Measurements from ENCODE around the gene MRPL21.
A peak's percentile ranks its signal among the peaks of the same experiment; 100 is the strongest.
"Not testable (repeated sequence)": the region's sequence is repeated elsewhere in the genome, so short reads cannot be mapped to it uniquely, and the experiment has no call there.

Gene MRPL21

DNA sequence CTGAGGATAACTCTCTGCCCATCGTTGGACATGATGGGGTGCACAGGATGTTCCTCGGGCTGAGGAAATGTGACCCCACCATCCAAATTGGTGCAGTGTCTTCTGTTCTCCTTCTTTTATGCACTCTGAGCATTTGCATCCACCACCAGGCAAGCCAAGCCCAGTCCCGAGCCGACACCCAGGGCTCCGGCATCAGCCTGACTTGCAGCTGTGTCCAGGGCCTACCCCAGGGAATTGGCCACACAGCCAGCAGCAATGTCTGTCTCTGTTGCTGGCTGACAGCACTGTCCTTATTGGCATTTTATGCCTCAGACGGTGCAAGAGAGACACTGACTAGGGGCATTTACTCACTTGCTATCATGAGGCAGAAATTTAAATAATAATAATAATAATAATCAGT, 36.6 kb downstream of the MRPL21 start:
- no peak for DNase-seq (ENCODE audit: low read depth in 2 of 2)

DNA sequence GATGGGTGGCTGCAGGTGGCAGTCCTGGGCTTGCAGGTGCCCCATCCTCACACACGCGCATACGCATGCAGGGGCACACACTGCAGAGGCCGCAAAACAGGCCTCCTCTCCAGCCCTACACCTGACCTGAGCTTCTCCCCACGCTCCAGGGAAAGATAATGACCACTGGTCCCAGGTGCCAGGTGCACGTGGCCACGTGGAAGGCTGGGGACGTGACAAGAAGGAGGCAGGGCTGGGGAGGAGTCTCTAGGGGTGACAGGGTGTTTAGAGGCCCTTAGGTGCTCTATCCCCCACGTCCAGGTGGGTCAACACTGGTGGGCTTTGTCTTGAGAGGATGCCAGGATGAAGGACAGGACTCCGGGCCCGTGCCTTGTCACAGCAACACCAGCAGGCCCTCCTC, 38.4 kb downstream of the MRPL21 start:
- DNase-seq (ENCODE audit: low read depth in 2 of 2): no peak

DNA sequence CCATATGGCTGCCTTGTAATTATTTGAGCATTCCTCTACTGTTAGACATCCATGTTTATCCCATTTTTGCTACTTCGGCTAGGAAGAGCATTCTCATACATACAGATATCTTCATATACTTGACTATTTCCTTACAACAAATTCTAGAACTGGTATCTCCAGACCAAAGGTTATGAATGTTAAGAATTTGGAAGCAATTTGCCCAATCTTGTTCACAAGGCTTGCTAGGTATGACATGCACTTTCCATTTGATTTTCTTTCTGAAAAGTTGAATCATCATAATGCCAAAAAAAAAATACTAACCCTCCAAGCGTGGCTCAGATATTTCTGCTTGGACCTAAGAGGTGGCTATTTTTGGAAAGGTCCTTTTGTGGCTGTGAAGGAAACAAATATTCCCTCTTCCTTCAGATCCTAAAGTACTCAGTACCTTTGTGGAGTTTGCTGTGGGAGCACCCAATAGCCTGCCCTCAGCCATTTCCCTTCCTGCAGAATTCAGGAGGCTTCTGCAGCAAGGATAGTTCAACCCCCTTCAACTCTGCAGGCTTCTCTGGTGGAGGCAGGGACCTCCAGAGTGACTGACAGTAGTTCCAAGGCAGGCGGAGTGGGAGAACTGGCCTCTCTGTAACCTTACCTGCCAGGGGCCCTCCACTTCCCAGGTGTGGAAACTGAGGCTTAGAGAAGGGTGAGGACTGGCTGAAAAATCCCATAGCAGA, 39.9 kb downstream of the MRPL21 start:
- DNase-seq (ENCODE audit: low read depth in 2 of 2): no peak

DNA sequence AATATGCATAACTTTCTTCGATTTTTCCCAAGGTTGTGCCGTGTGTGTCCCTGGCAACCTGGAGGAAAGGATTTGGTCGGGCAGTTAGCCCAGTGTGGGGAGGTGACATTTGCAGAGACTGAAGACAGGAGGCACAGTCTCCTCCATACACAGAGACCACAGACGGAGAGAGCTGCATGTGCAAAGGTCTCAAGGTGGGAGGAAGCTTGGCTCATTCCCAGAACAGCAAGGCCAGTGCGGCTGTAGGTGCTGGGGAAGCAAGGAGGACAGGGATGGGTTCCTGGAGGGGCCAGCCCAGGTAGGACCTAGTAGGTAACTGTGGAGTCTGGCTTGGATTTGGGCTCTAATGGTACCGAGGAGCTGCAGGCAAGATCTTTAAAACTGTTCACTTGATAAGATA, 41.2 kb downstream of the MRPL21 start:
- no peak for DNase-seq (ENCODE audit: low read depth in 2 of 2)

DNA sequence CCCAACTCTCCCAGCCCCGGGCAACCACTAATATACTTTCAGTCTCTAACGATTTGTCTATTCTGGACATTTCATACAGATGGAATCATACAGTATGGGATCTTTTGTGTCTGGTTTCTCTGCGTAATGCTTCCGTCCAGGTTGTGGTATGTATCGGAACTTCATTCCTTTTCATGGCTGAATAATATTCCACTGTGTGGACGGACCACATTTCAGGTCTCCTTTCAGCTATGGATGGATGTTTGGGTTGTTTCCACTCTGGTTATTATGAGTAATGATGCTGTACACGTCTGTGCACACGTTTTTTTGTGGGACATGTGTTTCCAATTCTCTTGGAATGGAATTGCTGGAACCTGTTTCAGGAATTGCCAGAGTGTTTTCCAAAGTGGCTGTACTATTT, 44.5 kb downstream of the MRPL21 start:
- DNase-seq (ENCODE audit: low read depth in 2 of 2): no peak

DNA sequence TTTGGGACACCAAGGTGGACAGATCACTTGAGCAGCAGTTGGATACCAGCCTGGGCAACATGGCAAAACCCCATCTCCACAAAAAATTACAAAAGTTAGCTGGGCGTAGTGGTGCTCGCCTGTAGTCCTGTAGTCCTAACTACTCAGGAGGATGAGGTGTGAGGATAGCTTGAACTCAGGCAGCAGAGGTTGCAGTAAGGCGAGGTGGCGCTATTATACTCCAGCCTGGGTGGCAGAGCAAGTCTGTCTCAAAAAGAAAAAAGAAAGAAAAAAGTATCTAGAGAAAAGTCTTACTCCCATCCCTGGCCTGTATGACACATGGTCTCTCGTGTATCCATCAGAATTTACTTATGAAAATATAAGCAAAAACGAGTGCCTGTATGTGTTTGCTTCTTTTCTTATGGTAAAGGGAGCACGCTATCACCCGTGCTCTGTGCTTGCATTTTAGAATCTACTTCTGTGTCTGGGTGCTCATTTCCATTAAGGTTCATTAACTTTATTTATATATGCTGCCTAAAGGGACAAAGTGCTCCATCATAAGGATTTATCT, 46.5 kb downstream of the MRPL21 start:
- DNase-seq (ENCODE audit: low read depth in 2 of 2): no peak

DNA sequence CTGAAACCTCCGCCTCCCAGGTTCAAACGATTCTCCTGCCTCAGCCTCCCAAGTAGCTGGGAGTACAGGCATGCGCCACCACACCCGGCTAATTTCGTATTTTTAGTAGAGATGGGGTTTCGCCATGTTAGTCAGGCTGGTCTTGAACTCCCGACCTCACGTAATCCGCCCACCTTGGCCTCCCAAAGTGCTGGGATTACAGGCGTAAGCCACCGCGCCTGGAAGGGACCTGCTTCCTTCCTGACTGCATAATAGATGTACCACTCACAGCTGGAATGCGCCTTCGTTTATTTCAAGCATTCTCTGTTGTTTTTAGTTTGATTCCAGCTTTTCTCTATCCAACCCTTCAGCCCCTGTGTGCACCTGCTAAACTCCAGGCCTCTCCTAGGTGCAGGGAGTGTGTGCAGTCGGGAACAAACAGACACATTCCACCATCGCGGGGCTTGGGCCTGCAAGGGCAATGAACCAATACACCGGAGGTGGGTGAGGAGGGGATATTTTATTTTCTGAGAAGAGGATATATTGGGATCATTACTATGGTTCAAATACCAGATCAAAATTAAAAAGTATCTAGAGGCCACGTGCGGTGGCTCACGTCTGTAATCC, 47.1 kb downstream of the MRPL21 start:
- DNase-seq (ENCODE audit: low read depth in 2 of 2): not testable (repeated sequence)

DNA sequence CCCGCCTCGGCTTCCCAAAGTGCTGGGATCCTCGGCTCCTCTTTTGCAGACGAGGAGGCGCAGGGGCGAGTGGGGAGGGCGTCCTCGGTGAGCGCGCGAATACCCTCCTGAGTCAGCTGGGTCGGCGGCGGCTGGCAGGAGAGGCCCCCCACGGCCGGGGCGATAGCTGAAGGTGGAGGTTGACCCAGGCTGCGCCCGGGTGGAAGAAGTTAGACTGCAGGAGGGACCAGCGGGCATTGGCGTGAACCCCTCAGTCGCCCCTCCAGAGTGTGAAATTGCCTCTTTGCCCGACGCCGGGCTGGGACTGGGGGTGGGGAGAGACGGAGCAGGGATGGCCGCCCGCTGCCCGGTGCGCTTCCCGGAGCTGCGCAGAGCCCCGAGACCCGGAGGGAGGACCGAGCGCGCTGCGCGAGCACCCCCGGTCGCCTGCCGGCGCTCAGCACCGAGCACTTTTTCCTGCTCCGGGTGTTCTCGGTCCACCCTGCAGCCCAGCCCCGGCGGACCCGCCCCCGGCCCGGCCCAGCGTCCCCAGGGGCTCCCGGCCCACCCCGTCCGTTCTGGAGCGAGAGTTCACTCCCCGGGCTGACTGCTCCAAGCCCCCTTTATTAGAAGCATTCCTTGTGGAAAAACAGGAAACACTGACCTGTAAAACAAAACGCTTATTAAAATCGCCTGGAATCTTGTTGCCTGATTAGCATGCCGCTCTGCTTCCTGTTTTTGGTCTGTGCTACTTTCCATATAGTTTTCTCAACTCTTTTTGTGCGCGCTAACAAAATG, 48.2 kb downstream of the MRPL21 start:
- no peak for DNase-seq (ENCODE audit: low read depth in 2 of 2)

DNA sequence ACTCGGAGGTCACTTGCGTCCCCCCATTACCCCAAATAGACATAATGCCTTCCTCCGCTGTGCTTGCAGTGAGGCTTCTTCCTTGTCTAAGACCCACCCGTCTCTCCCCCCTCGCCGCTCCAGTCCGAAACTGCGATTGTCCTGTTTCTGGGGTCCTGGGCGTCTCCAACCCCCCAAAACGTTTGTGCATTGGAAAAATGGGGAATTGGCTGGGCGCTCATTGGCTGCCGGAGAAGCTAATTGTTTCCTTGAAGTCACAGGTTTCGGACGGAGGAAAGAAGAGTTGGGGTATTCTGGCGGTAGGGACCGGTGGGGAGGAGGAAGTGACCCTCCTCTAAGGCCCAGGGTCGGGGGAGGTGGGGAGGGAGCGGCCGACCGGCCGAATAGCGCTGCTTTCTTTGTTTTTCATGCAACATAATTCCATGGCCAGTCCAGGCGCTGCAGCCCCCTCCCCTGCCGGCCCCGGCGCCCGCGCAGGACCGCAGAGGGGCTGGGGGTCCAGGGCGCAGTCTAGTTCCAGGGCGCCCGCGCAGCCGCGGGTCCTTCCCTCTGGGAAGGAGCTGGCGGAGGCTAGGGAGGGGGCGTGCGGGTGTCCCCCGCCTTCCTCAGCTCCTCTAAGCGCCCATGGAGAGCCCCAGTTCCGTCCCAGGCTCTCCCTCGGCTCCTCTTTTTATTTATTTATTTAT, 49.2 kb downstream of the MRPL21 start:
- no peak for DNase-seq (ENCODE audit: low read depth in 2 of 2)

DNA sequence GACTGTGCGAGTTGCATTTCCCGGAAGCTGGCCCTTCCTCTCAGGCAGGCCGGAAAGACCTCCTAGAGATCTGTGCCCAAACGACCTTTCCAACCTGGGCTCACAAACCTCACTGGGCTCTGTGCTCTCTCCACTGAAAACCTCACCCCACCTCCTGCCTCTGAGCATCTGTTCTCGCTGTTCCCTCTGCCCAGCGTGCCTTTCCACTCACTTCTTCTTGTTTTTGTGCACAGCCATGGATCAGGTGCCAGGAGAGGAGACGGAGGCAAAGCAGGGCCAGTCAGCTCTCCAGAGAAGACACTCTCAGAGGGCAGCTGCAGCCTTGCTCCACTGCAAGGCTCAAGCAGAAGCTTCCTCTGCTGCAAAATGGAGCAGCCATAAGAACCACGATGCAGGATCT, 51.0 kb downstream of the MRPL21 start:
- no peak for DNase-seq (ENCODE audit: low read depth in 2 of 2)

DNA sequence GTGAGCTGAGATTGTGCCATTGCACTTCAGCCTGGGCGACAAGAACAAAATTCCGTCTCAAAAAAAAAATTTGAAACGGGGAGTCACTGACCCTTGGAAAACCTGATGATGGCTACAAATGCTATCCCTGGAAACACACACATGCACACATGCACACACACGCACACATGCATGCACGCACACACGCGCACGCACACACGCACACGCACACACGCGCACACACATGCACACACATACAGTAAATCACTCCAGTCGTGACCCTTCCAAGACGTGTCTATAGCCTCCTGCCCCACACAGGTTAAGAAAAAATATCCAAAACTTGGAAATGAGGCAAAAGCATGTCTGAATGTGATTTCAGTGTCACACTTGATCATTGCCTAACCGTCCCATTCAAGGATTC, 55.2 kb downstream of the MRPL21 start:
- no peak for DNase-seq (ENCODE audit: low read depth in 2 of 2)

DNA sequence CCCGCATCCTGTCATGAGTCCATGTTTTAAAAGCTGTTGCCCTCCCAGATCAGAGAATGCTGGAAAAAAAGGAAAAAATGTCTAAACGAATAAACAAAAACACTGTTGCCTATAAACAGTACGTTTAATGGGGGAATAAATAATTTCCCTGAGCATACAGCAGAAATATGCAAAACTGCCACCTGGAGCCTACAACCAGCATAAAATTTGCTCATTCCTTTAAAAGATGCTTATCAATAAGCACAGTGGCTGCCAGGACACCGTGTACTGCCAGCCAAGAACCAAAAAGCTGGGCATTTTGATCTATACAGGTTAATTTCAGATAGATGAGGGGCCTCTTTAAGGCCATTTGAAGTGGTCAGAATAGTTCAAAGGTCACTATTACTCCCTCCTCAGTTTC, 56.2 kb downstream of the MRPL21 start:
- no peak for DNase-seq (ENCODE audit: low read depth in 2 of 2)

DNA sequence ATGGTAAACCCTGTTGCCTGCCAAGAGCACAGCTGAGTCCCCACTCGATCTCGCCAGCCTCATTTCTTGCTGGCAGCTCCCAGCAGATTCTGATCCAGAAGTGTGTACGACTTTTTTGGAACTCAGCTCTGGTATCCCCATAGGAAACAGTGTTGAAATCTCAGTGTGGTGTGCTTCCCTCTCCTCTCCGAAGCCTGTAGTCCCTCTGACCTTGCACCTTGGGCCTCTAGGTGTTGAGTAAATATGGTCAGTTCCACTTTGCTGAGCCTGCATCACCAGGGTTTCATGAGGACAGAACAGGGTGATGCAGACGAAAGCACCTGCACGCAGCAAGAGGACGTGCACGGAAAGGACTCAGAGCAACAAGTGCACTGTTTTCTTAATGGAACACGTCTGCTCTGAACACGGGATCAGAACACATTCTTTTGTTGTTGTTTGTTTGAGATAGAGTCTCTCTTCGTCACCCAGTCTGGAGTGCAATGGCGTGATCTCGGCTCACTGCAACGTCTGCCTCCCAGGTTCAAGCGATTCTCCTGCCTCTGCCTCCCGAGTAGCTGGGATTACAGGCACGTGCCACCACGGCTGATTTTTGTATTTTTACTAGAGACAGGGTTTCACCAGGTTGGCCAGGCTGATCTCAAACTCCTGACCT, 58.2 kb downstream of the MRPL21 start:
- DNase-seq (ENCODE audit: low read depth in 2 of 2): no peak

DNA sequence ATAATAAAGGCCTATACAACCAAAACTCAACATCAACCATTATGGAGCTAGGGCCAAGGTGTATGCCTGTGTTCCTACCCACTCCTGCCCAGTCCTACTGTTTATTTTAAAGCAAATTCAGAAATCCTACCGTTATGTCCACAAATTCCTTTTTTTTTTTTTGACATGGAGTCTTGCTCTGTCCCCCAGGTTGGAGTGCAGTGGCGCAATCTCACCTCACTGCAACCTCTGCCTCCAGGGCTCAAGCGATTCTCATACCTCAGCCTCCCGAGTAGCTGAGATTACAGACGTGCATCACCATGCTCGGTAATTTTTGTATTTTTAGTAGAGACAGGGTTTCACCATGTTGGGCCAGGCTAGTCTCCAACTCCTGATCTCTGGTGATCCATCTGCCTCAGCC, 58.8 kb downstream of the MRPL21 start:
- DNase-seq (ENCODE audit: low read depth in 2 of 2): no peak

DNA sequence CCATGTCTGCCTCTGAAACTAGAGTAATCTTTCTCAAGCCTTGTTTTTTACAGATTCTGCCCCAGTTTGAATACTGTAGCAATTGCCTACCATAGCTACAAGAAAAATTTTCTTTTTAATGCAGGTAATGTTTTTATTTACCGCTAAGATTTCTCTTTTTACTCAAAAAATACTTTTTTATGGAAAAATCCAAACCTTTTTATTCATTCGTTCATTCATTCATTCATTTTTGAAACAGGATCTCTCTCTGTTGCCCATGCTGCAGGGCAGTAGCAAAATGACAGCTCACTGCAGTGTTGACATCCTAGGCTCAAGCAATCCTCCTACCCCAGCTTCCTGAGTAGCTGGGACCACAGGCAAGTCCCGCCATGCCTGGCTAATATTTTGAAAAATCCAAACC, 59.3 kb downstream of the MRPL21 start:
- DNase-seq (ENCODE audit: low read depth in 2 of 2): no peak

DNA sequence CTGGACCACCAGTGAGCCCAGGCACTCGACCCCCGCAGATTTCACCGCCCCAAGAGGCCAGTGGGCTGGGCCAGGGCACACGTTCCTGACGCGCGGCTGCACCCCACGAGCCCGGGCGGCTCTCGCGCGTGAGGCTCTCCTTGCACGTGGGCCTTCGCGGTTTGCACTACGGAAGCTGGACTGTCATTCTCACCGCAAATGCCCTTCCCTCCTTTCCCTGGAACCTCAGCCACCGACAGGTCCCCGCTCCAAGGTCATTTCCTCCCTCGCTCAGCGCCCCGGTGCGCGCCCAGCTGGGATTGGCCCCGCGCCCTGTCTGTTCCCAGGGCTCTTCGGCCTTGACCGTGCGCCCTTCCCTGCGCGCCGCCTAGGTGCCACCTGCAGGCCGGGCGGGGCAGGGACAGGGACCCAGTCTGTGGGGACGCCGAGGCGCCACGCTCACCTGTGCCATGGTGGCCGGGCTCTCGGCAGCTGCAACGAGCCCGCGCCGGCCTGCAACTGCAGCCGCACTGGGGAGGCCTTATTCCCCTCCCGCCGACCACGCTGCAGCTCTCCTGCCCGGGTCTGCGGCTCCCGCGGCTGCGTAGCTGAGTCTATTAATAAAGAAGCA, 59.8 kb downstream of the MRPL21 start:
- no peak for DNase-seq (ENCODE audit: low read depth in 2 of 2)

DNA sequence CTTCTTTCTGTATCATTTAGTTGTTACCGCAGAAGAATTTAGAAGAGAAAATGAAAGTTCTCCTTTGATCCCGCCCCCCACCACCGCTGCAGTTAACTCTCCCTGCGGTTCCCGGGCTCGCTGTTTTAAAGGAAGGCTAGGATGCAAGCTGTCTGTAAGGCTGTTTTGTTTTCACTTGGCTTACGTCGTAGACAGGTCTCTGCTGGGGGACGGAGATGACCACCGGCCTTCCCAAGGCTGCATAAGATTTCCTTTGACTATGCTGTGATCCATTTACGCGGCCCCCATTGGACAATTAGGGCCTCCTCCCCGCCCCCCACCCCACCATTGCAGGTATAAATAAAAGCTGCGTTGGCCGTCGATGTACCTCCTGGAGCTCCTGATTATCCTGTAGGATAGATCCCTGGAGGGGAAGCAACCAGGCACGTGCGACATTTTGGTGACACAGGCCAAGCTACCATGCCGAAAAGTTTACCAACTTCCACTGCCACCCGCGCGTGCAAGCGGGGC, 60.5 kb downstream of the MRPL21 start:
- DNase-seq (ENCODE audit: low read depth in 2 of 2): no peak

DNA sequence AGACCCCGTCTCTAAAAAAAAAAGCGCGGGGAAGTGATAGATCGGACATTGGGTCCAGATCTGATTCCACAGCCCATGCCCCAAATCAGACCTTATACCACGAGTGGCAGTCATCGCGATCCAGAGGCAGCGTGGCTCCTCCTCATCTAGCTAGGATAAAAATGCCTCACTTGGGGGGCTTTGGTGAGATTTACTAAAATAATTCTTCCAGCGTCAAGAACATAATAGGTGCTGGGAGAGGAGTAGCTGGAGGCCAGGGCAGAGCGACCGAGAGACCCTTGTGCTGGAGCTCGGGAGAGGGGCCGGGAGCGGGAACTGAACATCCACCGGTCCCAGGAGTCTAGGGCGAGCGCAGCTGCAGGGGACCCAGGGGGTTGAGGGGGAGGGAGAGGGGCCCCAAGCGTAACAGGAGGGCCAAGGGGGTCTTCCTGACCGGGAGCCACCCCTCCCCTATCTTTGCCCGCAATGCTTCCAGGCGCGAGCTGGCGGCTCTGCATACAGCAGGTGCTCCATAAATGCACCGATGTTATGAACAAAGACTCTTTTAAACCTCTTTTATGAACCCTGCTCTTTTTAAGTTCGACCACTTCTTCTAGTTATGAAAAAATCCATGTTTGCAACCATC, 61.1 kb downstream of the MRPL21 start:
- no peak for DNase-seq (ENCODE audit: low read depth in 2 of 2)

DNA sequence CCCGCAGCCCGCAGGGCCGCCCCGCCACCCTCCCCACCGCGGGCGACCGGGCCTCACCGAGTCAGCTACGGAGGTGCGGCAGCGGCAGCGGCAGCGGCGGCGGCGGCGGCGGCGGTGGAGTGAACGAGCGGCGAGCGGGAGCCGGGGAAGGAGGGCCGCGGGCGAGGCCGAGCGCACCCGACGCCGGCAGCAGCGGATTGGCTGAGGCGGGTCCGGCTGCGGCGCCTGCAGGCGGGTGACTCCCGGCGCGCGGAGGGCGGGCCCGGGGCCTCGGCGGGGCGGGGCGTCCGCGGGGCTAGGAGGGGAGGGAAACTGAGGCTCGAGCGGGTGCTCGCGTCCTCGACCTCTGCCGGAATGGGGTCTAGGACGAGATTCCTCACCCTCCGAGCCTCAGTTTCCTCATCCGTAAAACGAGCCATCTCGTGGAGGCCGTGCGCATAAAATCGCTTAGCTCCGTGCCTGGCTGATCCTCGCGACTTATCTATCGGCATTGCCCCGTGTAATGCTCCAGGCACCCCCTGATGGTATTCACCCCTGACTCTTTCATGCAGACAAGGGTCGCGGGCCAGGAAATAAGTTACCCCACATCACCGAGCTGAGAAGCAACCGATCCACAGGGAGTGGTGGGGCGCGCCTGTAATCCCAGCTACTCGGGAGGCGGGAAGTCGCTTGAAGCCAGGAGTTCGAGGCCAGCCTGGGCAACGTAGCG, 61.8 kb downstream of the MRPL21 start, which contains the start of gene CPT1A:
TSS of gene CPT1A (minus strand) at position 199 of the 709 bp plus-strand sequence. CDS start 26,442 bp downstream, outside the sequence.
- DNase-seq (ENCODE audit: low read depth in 2 of 2): peak in 1 of 2 experiments; percentile 32

All from fibroblast of skin of left quadriceps (primary cell).